Measurements from ENCODE around the gene ANKRD55. TPM values are rescaled to one million over a fixed set of nuclear protein-coding genes. Genes with fewer than 3 reads are reported as not detected.

ANKRD55 gene
- total RNA-seq, 3 donors from 2014 or later (not counting 1 experiment from before 2014, with no cell fraction given): 0.88 TPM; not detected in 2

DNA sequence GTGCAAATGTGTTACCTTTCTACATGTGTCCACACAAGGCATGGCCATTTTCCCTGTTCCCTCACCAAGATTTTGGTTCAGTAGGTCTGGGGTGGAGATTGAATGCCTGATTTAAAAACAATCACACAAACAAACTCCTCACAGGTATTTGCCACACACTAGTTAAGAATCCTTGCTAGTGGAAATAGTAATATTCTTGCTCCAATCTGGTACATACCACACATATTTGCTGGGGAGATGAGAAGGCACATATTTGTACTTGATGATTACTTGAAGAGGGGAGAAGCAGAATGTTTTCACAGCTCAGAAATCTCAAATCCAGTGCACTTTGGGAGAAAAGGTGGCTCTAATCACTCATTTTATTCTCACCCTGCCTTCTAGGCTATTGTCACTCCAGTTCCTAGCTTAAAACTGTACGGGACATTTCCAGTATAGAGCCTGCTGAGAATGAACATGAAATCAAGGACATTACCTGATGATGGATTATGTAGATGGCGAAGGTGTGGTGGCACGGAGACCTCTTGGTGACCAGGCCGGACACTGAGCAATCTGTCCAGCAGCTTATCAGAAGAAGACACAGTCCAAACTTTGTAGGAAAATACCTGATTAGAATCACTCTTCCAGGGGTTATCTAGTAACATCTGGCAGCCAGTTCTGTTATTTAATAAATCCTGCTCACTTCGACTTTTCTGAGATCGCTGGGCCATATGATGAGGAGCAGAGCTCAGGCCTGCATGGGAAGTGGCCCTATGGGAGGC is 122.3 kb downstream of the ANKRD55 start:
- Mint-ChIP-seq H3K4me3 (no peak overlapping the region), H3K27ac (no peak overlapping the region), H3K36me3 (no peaks in the 10 kb centered on the region), H3K27me3 (ENCODE audit: low read depth in 2 of 2) (peaks cover 0 to under 1% of the 10 kb centered on the region in 2 donors), H3K9me3 (no peaks in the 10 kb centered on the region), H3K4me1 (no peaks in the 10 kb centered on the region)
- Histone ChIP-seq H3K36me3 (ENCODE audit: control insufficient read depth, insufficient read depth, low read length) (no peaks in the 10 kb centered on the region), H3K4me3 (ENCODE audit: low read length) (no peak overlapping the region), H3K27me3 (ENCODE audit: control insufficient read depth, insufficient read depth, low read length) (no peaks in the 10 kb centered on the region), H3K4me1 (ENCODE audit: control insufficient read depth, insufficient read depth, low read length) (no peaks in the 10 kb centered on the region), H3K9me3 (ENCODE audit: control insufficient read depth, insufficient read depth, low read length) (no peaks in the 10 kb centered on the region), H3K27ac (ENCODE audit: low read length) (no peak overlapping the region)
- 93% methylated on average over 6 of the region's 6 CpGs for WGBS (ENCODE audit: insufficient coverage)
- DNase-seq (no peak), ATAC-seq (no peak)
- TF ChIP-seq, protein P1, sequence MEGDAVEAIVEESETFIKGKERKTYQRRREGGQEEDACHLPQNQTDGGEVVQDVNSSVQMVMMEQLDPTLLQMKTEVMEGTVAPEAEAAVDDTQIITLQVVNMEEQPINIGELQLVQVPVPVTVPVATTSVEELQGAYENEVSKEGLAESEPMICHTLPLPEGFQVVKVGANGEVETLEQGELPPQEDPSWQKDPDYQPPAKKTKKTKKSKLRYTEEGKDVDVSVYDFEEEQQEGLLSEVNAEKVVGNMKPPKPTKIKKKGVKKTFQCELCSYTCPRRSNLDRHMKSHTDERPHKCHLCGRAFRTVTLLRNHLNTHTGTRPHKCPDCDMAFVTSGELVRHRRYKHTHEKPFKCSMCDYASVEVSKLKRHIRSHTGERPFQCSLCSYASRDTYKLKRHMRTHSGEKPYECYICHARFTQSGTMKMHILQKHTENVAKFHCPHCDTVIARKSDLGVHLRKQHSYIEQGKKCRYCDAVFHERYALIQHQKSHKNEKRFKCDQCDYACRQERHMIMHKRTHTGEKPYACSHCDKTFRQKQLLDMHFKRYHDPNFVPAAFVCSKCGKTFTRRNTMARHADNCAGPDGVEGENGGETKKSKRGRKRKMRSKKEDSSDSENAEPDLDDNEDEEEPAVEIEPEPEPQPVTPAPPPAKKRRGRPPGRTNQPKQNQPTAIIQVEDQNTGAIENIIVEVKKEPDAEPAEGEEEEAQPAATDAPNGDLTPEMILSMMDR (IDR thresholded peaks at IDR 0.05): no peak
- intact Hi-C loops (cut with micrococcal nuclease): no loop called here

DNA sequence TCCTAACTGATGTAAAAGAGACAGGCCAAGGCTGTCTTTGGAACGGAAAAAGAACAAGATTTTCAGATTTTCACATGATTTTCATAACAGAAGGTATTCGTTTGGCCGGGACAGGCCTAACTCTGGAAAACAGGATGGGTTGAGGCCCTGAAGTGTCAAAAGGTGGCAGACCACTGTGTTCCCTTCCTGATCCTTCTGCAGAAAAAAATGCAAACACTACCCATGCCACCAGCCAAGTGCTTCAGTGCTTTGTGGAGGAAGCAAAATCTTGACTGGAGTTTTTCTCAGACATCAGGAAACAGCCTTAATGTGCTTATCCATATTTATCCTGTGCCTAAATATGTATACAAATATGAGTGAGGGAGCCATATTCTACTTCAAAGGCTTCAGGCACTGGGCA is 124.9 kb downstream of the ANKRD55 start:
- no peak overlapping the region for H3K27ac Mint-ChIP-seq
- H3K9me3 Mint-ChIP-seq: no peaks in the 10 kb centered on the region
- H3K27ac ChIP-seq (ENCODE audit: low read length): no peak overlapping the region
- H3K36me3 Mint-ChIP-seq: no peaks in the 10 kb centered on the region
- no peaks in the 10 kb centered on the region for H3K4me1 ChIP-seq (ENCODE audit: control insufficient read depth, insufficient read depth, low read length)
- TF ChIP-seq, protein P1 (IDR thresholded peaks at IDR 0.05): no peak
- no peaks in the 10 kb centered on the region for H3K4me1 Mint-ChIP-seq
- 69% methylated on average over 3 of the region's 3 CpGs for WGBS (ENCODE audit: insufficient coverage)
- H3K27me3 Mint-ChIP-seq (ENCODE audit: low read depth in 2 of 2): peaks cover 3 to 7% of the 10 kb centered on the region in 2 donors
- no peaks in the 10 kb centered on the region for H3K9me3 ChIP-seq (ENCODE audit: control insufficient read depth, insufficient read depth, low read length)
- no peak overlapping the region for H3K4me3 ChIP-seq (ENCODE audit: low read length)
- no peak overlapping the region for H3K4me3 Mint-ChIP-seq
- intact Hi-C loops (cut with micrococcal nuclease): no loop called here
- DNase-seq: no peak
- no peak for ATAC-seq
- H3K36me3 ChIP-seq (ENCODE audit: control insufficient read depth, insufficient read depth, low read length): no peaks in the 10 kb centered on the region
- H3K27me3 ChIP-seq (ENCODE audit: control insufficient read depth, insufficient read depth, low read length): no peaks in the 10 kb centered on the region

DNA sequence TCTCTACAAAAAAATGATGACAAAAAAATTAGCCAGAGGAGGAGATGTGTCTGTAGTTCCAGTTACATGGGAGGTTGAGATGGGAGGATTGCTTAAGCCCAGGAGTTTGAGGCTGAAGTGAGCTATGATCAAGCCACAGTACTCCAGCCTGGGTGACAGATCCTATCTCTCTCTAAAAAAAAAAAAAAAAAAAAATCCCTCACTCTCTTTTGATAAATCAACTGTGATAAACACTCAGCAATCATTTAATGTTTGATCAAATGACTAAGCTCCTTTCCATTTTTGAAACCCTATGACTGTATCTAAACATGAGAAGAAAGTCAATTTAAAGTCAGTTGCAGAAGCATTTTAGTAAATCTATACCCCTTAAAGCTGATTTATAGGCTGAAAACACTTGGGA is 126.3 kb downstream of the ANKRD55 start:
- Mint-ChIP-seq H3K4me1 (no peaks in the 10 kb centered on the region), H3K27ac (no peak overlapping the region), H3K27me3 (ENCODE audit: low read depth in 2 of 2) (peaks cover 3 to 7% of the 10 kb centered on the region in 2 donors), H3K9me3 (no peaks in the 10 kb centered on the region), H3K4me3 (no peak overlapping the region), H3K36me3 (no peaks in the 10 kb centered on the region)
- Histone ChIP-seq H3K4me3 (ENCODE audit: low read length) (no peak overlapping the region), H3K36me3 (ENCODE audit: control insufficient read depth, insufficient read depth, low read length) (no peaks in the 10 kb centered on the region), H3K27ac (ENCODE audit: low read length) (no peak overlapping the region), H3K9me3 (ENCODE audit: control insufficient read depth, insufficient read depth, low read length) (no peaks in the 10 kb centered on the region), H3K27me3 (ENCODE audit: control insufficient read depth, insufficient read depth, low read length) (no peaks in the 10 kb centered on the region), H3K4me1 (ENCODE audit: control insufficient read depth, insufficient read depth, low read length) (no peaks in the 10 kb centered on the region)
- intact Hi-C loops (cut with micrococcal nuclease): no loop called here
- no peak for DNase-seq
- ATAC-seq: no peak
- TF ChIP-seq, protein P1 (IDR thresholded peaks at IDR 0.05): no peak
